HepG2 (cell line): ENCODE results near the gene GPC6. TPM values are rescaled to one million over a fixed set of nuclear protein-coding genes. Genes with fewer than 3 reads are reported as not detected.

Experiments
- ATAC-seq: fragments of 200-7000 bp; cut with Tn5 transposase; 3 replicates; pipeline ENCODE4 v1.9.1; 2020; ENCODE audit warnings: mild to moderate bottlenecking, moderate library complexity
- BruUV-seq: library from RNA; stranded (reverse); fragments of 400-500 nt; replicated peaks from 2 replicates; lab custom pipeline; 2021; lab: Mats Ljungman, UMichigan
- CTCF ChIA-PET: fragments of 300-600 bp; formaldehyde crosslinking; extraction: SDS; loops from one replicate; lab custom pipeline; 2021; ENCODE audit warnings: low total read pairs, inconsistent platforms, low intra/inter-chr PET ratio; lab: Yijun Ruan, JAX
- POLR2A ChIA-PET: fragments of 350-600 bp; sonication (Branson Sonifier 250); formaldehyde crosslinking; loops from one replicate; lab custom pipeline; 2020; ENCODE audit warnings: antibody characterized with exemption, inconsistent platforms; lab: Yijun Ruan, JAX
- DNase-seq: peaks from one replicate; pipeline ENCODE4 v3.0.0-alpha.2; 2015; ENCODE audit warnings: low spot score
- FAIRE-seq: peaks from 3 replicates; lab custom pipeline; 2011; peaks lifted over from hg19 to GRCh38; lab: Jason Lieb, UNC
- H2AFZ ChIP-seq: one replicate; pipeline ENCODE4 v1.6.1; 2011; ENCODE audit warnings: low read length, inconsistent platforms
- H3K27ac ChIP-seq: fragments of 300-600 bp; 3 replicates; pipeline ENCODE4 v1.8.0; 2011; ENCODE audit warnings: mixed run types, mild to moderate bottlenecking, mixed read lengths, low read length, inconsistent platforms; ENCODE audit not compliant: insufficient read depth; ENCODE audit errors: extremely low read length
- H3K27me3 ChIP-seq, 2 experiments: fragments of 200-600 bp in 1 of 2; 2 replicates in 1 of 2; 3 replicates in 1 of 2; pipeline versions ENCODE4 v1.6.0 to v1.8.0; 2011; ENCODE audit warnings: low read length in 2 of 2, mild to moderate bottlenecking in 2 of 2, moderate library complexity in 2 of 2, inconsistent platforms in 1 of 2; ENCODE audit not compliant: insufficient read depth in 2 of 2, control insufficient read depth in 1 of 2
- H3K36me3 ChIP-seq, 2 experiments: fragments of 200-600 bp in 1 of 2; replicated peaks in 1 of 2; 2 replicates in 1 of 2; 3 replicates in 1 of 2; pipeline versions ENCODE4 v1.5.1 to v1.8.0; 2011; ENCODE audit warnings: low read length in 2 of 2, inconsistent platforms in 1 of 2; ENCODE audit not compliant: insufficient read depth in 2 of 2, control insufficient read depth in 1 of 2
- H3K4me1 ChIP-seq: 2 replicates; pipeline ENCODE4 v1.5.1; 2012; ENCODE audit warnings: low read length, inconsistent platforms; ENCODE audit not compliant: insufficient read depth
- H3K4me2 ChIP-seq: 2 replicates; pipeline ENCODE4 v1.6.0; 2011; ENCODE audit warnings: low read depth, low read length, inconsistent platforms
- H3K4me3 ChIP-seq, 3 experiments: fragments of 200-600 bp in 1 of 3; sonication (generic), shearing (Covaris generic) in 1 of 3; replicated peaks in 1 of 3; 2 replicates each; pipeline ENCODE4 v1.5.1; 2011 to 2016; ENCODE audit warnings: low read length in 3 of 3, inconsistent platforms in 2 of 3, low read depth in 2 of 3, mild to moderate bottlenecking in 2 of 3, control low read depth in 1 of 3, mixed read lengths in 1 of 3; ENCODE audit not compliant: insufficient read depth in 1 of 3
- H3K79me2 ChIP-seq: one replicate; pipeline ENCODE4 v1.6.1; 2011; ENCODE audit warnings: low read length, inconsistent platforms; ENCODE audit not compliant: insufficient read depth
- H3K9ac ChIP-seq: 2 replicates; pipeline ENCODE4 v1.6.0; 2011; ENCODE audit warnings: mild to moderate bottlenecking, low read depth, low read length, inconsistent platforms; ENCODE audit not compliant: insufficient read depth
- H3K9me3 ChIP-seq: 2 replicates; pipeline ENCODE4 v1.5.1; 2012; ENCODE audit warnings: mild to moderate bottlenecking, low read length
- H4K20me1 ChIP-seq: 2 replicates; pipeline ENCODE4 v1.6.0; 2011; ENCODE audit warnings: inconsistent platforms, mild to moderate bottlenecking, low read length, moderate library complexity; ENCODE audit not compliant: insufficient read depth
- CEBPG ChIP-seq: IDR thresholded peaks from 2 replicates; pipeline ENCODE4 v1.6.1; 2016
- KDM1A ChIP-seq: IDR thresholded peaks from 2 replicates; pipeline ENCODE4 v1.6.1; 2016; ENCODE audit warnings: missing compliant biosample characterization
- KDM5B ChIP-seq: sonication (generic); formaldehyde crosslinking; IDR thresholded peaks from 2 replicates; pipeline ENCODE4 v1.4.0; 2020; ENCODE audit warnings: missing genetic modification reagents, mild to moderate bottlenecking, borderline replicate concordance
- MIXL1 ChIP-seq: IDR thresholded peaks from 2 replicates; pipeline ENCODE4 v1.6.1; 2016
- NFKB2 ChIP-seq: sonication (generic); formaldehyde crosslinking; IDR thresholded peaks from 2 replicates; pipeline ENCODE4 v1.4.0; 2020; ENCODE audit warnings: missing genetic modification reagents, borderline replicate concordance
- STAG1 ChIP-seq: sonication (generic); formaldehyde crosslinking; IDR thresholded peaks from 2 replicates; pipeline ENCODE4 v1.4.0; 2020; ENCODE audit warnings: missing genetic modification reagents
- ZNF589 ChIP-seq: sonication (generic); formaldehyde crosslinking; conservative IDR thresholded peaks from 2 replicates; pipeline ENCODE4 v1.8.0; 2022; ENCODE audit warnings: mild to moderate bottlenecking, moderate library complexity, missing genetic modification reagents
- ZNF619 ChIP-seq: sonication (generic); formaldehyde crosslinking; IDR thresholded peaks from 2 replicates; pipeline ENCODE4 v1.4.0; 2020; ENCODE audit warnings: mild to moderate bottlenecking, missing genetic modification reagents
- WGBS: methylation state at CpG from one replicate; pipeline ENCODE4 v1.1.6; 2017; ENCODE audit warnings: low lambda C conversion rate; 5-methylcytosine and 5-hydroxymethylcytosine counted together
- in situ Hi-C: cut with HindIII; loops from 2 replicates; pipeline ENCODE4 v1.10.0; 2017; ENCODE audit warnings: low pct_unique_long_range_greater_than_20kb; ENCODE audit not compliant: extremely low pct_ligation_motif_present
- intact Hi-C: fragments of 100-400 bp; cut with micrococcal nuclease; formaldehyde crosslinking; loops from one replicate; pipeline ENCODE4 v1.10.0; 2022; ENCODE audit not compliant: unreplicated experiment
- polyA plus RNA-seq, 8 experiments: library from polyadenylated mRNA; depleted of rRNA in 3 of 8; stranded (reverse) in 7 of 8; unstranded in 1 of 8; fragments of >200 nt; fragmentation: Illumina TruSeq in 4 of 8; extraction: Trizol in 4 of 8; gene quantifications; 2 replicates each; pipeline versions ENCODE4 v1.2.1 to v1.2.3, GENCODE V29; 2011 to 2016; ENCODE audit warnings: low read depth in 4 of 8, missing spikeins in 1 of 8, mixed read lengths in 1 of 8; ENCODE audit not compliant: insufficient read depth in 1 of 8
- total RNA-seq, 5 experiments: library from RNA; depleted of rRNA; stranded (reverse); fragments of >200 nt; fragmentation: Illumina TruSeq; extraction: Trizol; gene quantifications; 2 replicates each; pipeline ENCODE4 v1.2.3, GENCODE V29; 2016; ENCODE audit warnings: low read depth in 1 of 5
- TF ChIP-seq, protein P1 (sequence below): sonication (generic); formaldehyde crosslinking; IDR thresholded peaks from 2 replicates; pipeline ENCODE4 v1.9.0; 2021; ENCODE audit warnings: missing genetic modification reagents, borderline replicate concordance
- TF ChIP-seq, protein P2 (sequence below), 2 experiments: fragments of 450-650 bp in 1 of 2; sonication (generic) in 1 of 2; formaldehyde crosslinking; IDR thresholded peaks; 2 replicates each; pipeline versions ENCODE4 v1.5.0 to v1.8.0; 2020 to 2022; ENCODE audit warnings: mild to moderate bottlenecking in 1 of 2, missing genetic modification reagents in 1 of 2

Gene GPC6
- total and polyA plus RNA-seq, 2 of the 13 experiments (the other 11 are each of a cell fraction or from before 2014, with no cell fraction given), result 24.5 to 33.9 TPM

DNA sequence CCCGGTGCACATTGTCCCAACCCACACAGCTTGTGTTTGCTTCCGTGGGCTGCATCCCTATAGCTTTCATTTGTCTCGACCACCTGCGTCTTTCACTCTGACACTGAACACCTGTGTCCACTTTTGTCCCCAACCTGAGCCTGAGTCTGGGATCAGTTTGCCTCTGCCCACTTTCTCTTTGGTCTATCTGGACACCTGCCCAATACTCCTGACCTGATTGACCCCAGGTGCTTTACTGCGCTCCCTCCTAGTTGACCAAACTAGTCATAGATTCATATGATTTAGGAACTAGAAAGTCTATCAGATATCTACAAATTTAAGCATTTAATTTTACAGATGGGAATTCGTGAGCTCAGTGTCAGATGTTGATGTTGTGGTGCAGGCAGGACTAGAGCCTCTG, 1043.0 kb downstream of the GPC6 start (continued):
- TF ChIP-seq, protein P1, sequence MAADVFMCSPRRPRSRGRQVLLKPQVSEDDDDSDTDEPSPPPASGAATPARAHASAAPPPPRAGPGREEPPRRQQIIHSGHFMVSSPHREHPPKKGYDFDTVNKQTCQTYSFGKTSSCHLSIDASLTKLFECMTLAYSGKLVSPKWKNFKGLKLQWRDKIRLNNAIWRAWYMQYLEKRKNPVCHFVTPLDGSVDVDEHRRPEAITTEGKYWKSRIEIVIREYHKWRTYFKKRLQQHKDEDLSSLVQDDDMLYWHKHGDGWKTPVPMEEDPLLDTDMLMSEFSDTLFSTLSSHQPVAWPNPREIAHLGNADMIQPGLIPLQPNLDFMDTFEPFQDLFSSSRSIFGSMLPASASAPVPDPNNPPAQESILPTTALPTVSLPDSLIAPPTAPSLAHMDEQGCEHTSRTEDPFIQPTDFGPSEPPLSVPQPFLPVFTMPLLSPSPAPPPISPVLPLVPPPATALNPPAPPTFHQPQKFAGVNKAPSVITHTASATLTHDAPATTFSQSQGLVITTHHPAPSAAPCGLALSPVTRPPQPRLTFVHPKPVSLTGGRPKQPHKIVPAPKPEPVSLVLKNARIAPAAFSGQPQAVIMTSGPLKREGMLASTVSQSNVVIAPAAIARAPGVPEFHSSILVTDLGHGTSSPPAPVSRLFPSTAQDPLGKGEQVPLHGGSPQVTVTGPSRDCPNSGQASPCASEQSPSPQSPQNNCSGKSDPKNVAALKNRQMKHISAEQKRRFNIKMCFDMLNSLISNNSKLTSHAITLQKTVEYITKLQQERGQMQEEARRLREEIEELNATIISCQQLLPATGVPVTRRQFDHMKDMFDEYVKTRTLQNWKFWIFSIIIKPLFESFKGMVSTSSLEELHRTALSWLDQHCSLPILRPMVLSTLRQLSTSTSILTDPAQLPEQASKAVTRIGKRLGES (CRISPR knock-in tag), result no peak
- no peak for TF ChIP-seq KDM1A
- no peak for TF ChIP-seq MIXL1 (CRISPR knock-in tag)
- TF ChIP-seq CEBPG, result no peak
- TF ChIP-seq ZNF619, result no peak
- TF ChIP-seq KDM5B (CRISPR knock-in tag), result no peak
- TF ChIP-seq, protein P2, sequence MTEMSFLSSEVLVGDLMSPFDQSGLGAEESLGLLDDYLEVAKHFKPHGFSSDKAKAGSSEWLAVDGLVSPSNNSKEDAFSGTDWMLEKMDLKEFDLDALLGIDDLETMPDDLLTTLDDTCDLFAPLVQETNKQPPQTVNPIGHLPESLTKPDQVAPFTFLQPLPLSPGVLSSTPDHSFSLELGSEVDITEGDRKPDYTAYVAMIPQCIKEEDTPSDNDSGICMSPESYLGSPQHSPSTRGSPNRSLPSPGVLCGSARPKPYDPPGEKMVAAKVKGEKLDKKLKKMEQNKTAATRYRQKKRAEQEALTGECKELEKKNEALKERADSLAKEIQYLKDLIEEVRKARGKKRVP (CRISPR knock-in tag; IDR thresholded peaks at IDR 0.05), result no peak
- TF ChIP-seq ZNF589 (CRISPR knock-in tag), result no peak
- TF ChIP-seq, all 625 proteins: peak for 0

DNA sequence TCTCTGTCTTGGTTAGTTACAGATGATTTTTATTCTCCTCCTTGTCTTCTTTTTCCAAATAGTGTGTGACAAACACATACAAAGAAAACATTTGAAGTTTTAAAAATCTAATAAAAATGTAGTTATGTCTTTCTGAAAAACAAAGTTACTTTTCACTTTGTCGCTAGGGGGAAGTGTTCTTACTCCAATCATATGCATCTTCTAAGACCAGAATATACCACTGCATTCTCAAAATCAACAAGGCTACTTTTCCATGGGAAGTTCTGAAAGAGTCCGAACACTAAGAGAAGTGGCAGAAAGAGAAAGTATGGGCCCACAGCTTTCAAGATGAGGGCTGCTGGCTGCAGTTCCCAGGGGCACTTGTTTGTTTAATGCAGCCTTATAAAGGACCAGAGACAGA, 1043.9 kb downstream of the GPC6 start:
- no peak for ATAC-seq
- ChIA-PET CTCF (no interaction called here), POLR2A (no interaction called here)
- no peak for FAIRE-seq
- DNase-seq, result no peak
- TF ChIP-seq NFKB2 (CRISPR knock-in tag) (no peak), STAG1 (CRISPR knock-in tag) (0 out of 2 replicates have a peak, but pooled peaks have one; percentile 16)
- Histone ChIP-seq H3K36me3 (no peaks in the 10 kb centered on the region), H3K4me3 (no peak overlapping the region), H3K27me3 (no peaks in the 10 kb centered on the region), H4K20me1 (no peaks in the 10 kb centered on the region), H3K9me3 (no peaks in the 10 kb centered on the region), H2AFZ (no peak overlapping the region), H3K9ac (no peak overlapping the region), H3K4me1 (peaks cover 8% of the 10 kb centered on the region), H3K27ac (no peak overlapping the region), H3K4me2 (no peak overlapping the region), H3K79me2 (no peaks in the 10 kb centered on the region)
- intact Hi-C loops, result no loop called here
- no TSS peak for BruUV-seq
- 93% methylated on average over 2 of the region's 2 CpGs for WGBS
- in situ Hi-C loops, result no loop called here
